Esophagus squamous epithelium (tissue), 5 donors: ENCODE measurements around the gene VRK1. TPM values are rescaled to one million over a fixed set of nuclear protein-coding genes. Genes with fewer than 3 reads are reported as not detected.

ENCODE experiments used
- DNase-seq: peaks from one replicate; lab custom pipeline; 2025; lab: John Stamatoyannopoulos, UW
- H3K27ac ChIP-seq, 4 donors: fragments of 200-600 bp; sonication (generic); one replicate each; pipeline ENCODE4 v1.5.1; 2016 to 2019; ENCODE audit warnings: mild to moderate bottlenecking in 1 of 4
- H3K27me3 ChIP-seq, 4 donors: fragments of 200-600 bp; sonication (generic); 1 replicate in 3 of 4; 2 replicates in 1 of 4; pipeline versions ENCODE4 v1.5.1 to v1.6.0; 2017 to 2021; ENCODE audit warnings: antibody characterized with exemption in 1 of 4
- H3K36me3 ChIP-seq, 3 donors: fragments of 200-600 bp; sonication (generic); one replicate each; pipeline ENCODE4 v1.5.1; 2016 to 2019
- H3K4me1 ChIP-seq, 3 donors: fragments of 200-600 bp; sonication (generic); one replicate each; pipeline ENCODE4 v1.5.1; 2017 to 2019
- H3K4me3 ChIP-seq, 4 donors: fragments of 200-600 bp; sonication (generic); 1 replicate in 3 of 4; 2 replicates in 1 of 4; pipeline ENCODE4 v1.5.1; 2016 to 2019; ENCODE audit warnings: mild to moderate bottlenecking in 2 of 4, moderate library complexity in 1 of 4
- H3K9me3 ChIP-seq, 3 donors: fragments of 200-600 bp; sonication (generic); one replicate each; pipeline ENCODE4 v1.5.1; 2016 to 2019
- CTCF ChIP-seq, 6 experiments: fragments of 450-650 bp in 4 of 6; fragments of 200-600 bp in 2 of 6; sonication (generic) in 2 of 6; IDR thresholded peaks; one replicate each; pipeline ENCODE4 v1.5.1; 2016 to 2019; ENCODE audit warnings: antibody characterized with exemption in 6 of 6, mild to moderate bottlenecking in 4 of 6, moderate library complexity in 4 of 6
- POLR2A ChIP-seq, 4 donors: fragments of 450-650 bp; IDR thresholded peaks; one replicate each; pipeline ENCODE4 v1.6.1; 2017; ENCODE audit warnings: antibody characterized with exemption in 4 of 4, mild to moderate bottlenecking in 4 of 4, moderate library complexity in 3 of 4
- WGBS, 2 donors: methylation state at CpG; one replicate each; pipeline ENCODE4 v1.1.5; 2018; 5-methylcytosine and 5-hydroxymethylcytosine counted together
- intact Hi-C: fragments of 100-400 bp; cut with DNase I; formaldehyde crosslinking; loops from one replicate; pipeline ENCODE4 v1.15.0; 2022
- total RNA-seq, 4 donors: library from RNA; depleted of rRNA; stranded (reverse); fragments of >200 nt; gene quantifications; one replicate each; pipeline ENCODE4 v1.1.0, GENCODE V29; 2016
- donor health status: DM: yes; HTN: yes; CAD: no.

The VRK1 gene
- total RNA-seq, 4 donors from 2014 or later, result 14.4 to 32.6 (median 25.3) TPM

GRCh38 chr14:96916751-96917150, 119.6 kb downstream of the VRK1 start:
- Histone ChIP-seq H3K9me3 (peaks cover 0 to 7% (median 0%) of the 10 kb centered on the region in 3 donors), H3K4me1 (no peaks in the 10 kb centered on the region), H3K27me3 (no peaks in the 10 kb centered on the region), H3K27ac (no peak overlapping the region), H3K4me3 (no peak overlapping the region), H3K36me3 (no peaks in the 10 kb centered on the region)
- WGBS, 2 donors, result 100% methylated on average over 1 of the region's 1 CpG
- DNase-seq, result no peak
- TF ChIP-seq CTCF (IDR thresholded peaks at IDR 0.05) (no peak), POLR2A (IDR thresholded peaks at IDR 0.05) (no peak)
- intact Hi-C loops, result no loop called here

- no peak overlapping the region for H3K27ac ChIP-seq
- no peaks in the 10 kb centered on the region for H3K4me1 ChIP-seq
- no peaks in the 10 kb centered on the region for H3K27me3 ChIP-seq
- no peak for TF ChIP-seq CTCF (IDR thresholded peaks at IDR 0.05)
- TF ChIP-seq POLR2A (IDR thresholded peaks at IDR 0.05), result no peak
- no peak overlapping the region for H3K4me3 ChIP-seq
- intact Hi-C loops, result no loop called here
- H3K9me3 ChIP-seq, result peaks cover 0 to 7% (median 0%) of the 10 kb centered on the region in 3 donors
- no peak for DNase-seq
- WGBS, 2 donors, result 61 to 79% methylated on average over 6 to 7 of the region's 7 CpGs
- H3K36me3 ChIP-seq, result no peaks in the 10 kb centered on the region
These were observed 120.3 kb downstream of the VRK1 start for GRCh38 chr14:96917442-96917963.

- peaks cover 0 to 7% (median 0%) of the 10 kb centered on the region in 3 donors for H3K9me3 ChIP-seq
- intact Hi-C loops, result no loop called here
- TF ChIP-seq CTCF (IDR thresholded peaks at IDR 0.05), result no peak
- no peak for TF ChIP-seq POLR2A (IDR thresholded peaks at IDR 0.05)
- no peak overlapping the region for H3K27ac ChIP-seq
- DNase-seq, result no peak
- 78 to 91% methylated on average over 1 to 3 of the region's 3 CpGs for WGBS, 2 donors
- no peaks in the 10 kb centered on the region for H3K36me3 ChIP-seq
- no peak overlapping the region for H3K4me3 ChIP-seq
- H3K27me3 ChIP-seq, result no peaks in the 10 kb centered on the region
- no peaks in the 10 kb centered on the region for H3K4me1 ChIP-seq
These were observed 122.8 kb downstream of the VRK1 start for GRCh38 chr14:96920023-96920422.

- 68 to 84% methylated on average over 3 of the region's 3 CpGs for WGBS, 2 donors
- Histone ChIP-seq H3K27me3 (no peaks in the 10 kb centered on the region), H3K36me3 (no peaks in the 10 kb centered on the region), H3K4me3 (no peak overlapping the region), H3K27ac (no peak overlapping the region), H3K9me3 (peaks cover 0 to 7% (median 0%) of the 10 kb centered on the region in 3 donors), H3K4me1 (no peaks in the 10 kb centered on the region)
- intact Hi-C loops, result no loop called here
- no peak for DNase-seq
- TF ChIP-seq POLR2A (IDR thresholded peaks at IDR 0.05), result no peak
- no peak for TF ChIP-seq CTCF (IDR thresholded peaks at IDR 0.05)
These were observed 123.6 kb downstream of the VRK1 start for GRCh38 chr14:96920820-96921219.

GRCh38 chr14:96922986-96923385, 125.8 kb downstream of the VRK1 start:
- no peaks in the 10 kb centered on the region for H3K27me3 ChIP-seq
- H3K36me3 ChIP-seq, result no peaks in the 10 kb centered on the region
- intact Hi-C loops, result no loop called here
- H3K4me1 ChIP-seq, result no peaks in the 10 kb centered on the region
- no peak for TF ChIP-seq POLR2A (IDR thresholded peaks at IDR 0.05)
- no peak for TF ChIP-seq CTCF (IDR thresholded peaks at IDR 0.05)
- no peak overlapping the region for H3K27ac ChIP-seq
- DNase-seq, result no peak
- H3K9me3 ChIP-seq, result peaks cover 0 to 7% (median 0%) of the 10 kb centered on the region in 3 donors
- H3K4me3 ChIP-seq, result no peak overlapping the region
- WGBS, 2 donors, result 78 to 93% methylated on average over 6 to 8 of the region's 8 CpGs
